Measurements from ENCODE around the gene GJB1. TPM values are rescaled to one million over a fixed set of nuclear protein-coding genes. Genes with fewer than 3 reads are reported as not detected.

The GJB1 gene
- total and polyA plus RNA-seq, 2 of the 4 experiments (the other 2 are of a cell fraction) = not detected

GRCh38 chrX:71175531-71175930 lies 47.5 kb upstream of the GJB1 start:
- H3K9me3 ChIP-seq (ENCODE audit: control insufficient read depth, insufficient read depth, low read length) = no peaks in the 10 kb centered on the region
- H3K4me1 ChIP-seq (ENCODE audit: control insufficient read depth, insufficient read depth, low read length) = no peaks in the 10 kb centered on the region
- H2BK5ac ChIP-seq (ENCODE audit: low read depth, low read length, poor library complexity, severe bottlenecking) = no peak overlapping the region
- no TSS peak for BruUV-seq (replicated peaks)
- no peak for DNase-seq
- whole genome bisulfite sequencing, 2 experiments (ENCODE audit: extremely low coverage in 2 of 2, insufficient read length in 1 of 2) = no CpG with 5 or more reads among the region's 5 CpGs
- no peak overlapping the region for H2BK120ac ChIP-seq (ENCODE audit: low read depth, low read length)
- no peaks in the 10 kb centered on the region for H3K79me1 ChIP-seq (ENCODE audit: low read depth in 1 of 2, low read length in 2 of 2)
- no peak overlapping the region for H2BK15ac ChIP-seq (ENCODE audit: low read depth, low read length)
- no peak overlapping the region for H2AFZ ChIP-seq (replicated peaks; ENCODE audit: low read length, poor library complexity)
- no peak overlapping the region for H4K91ac ChIP-seq (ENCODE audit: insufficient read depth, low read depth, low read length)
- dilution Hi-C loops (cut with HindIII; ENCODE audit: low sequenced_read_pairs, unreplicated experiment) (no loop called here), in situ Hi-C loops (cut with MboI; ENCODE audit: low sequenced_read_pairs) (loop anchor here (5.0 kb wide), 1 partner anchor 408 kb away; no protein-coding TSS in a partner anchor), intact Hi-C loops (cut with micrococcal nuclease) (no loop called here)
- no peak overlapping the region for H2AK9ac ChIP-seq (replicated peaks; ENCODE audit: low read depth, low read length, poor library complexity)
- no peak overlapping the region for H3K4me3 ChIP-seq (ENCODE audit: insufficient read depth, low read depth, low read length)
- no peaks in the 10 kb centered on the region for H3K36me3 ChIP-seq (ENCODE audit: control insufficient read depth, insufficient read depth, low read length)
- H3K27me3 ChIP-seq (ENCODE audit: control insufficient read depth, insufficient read depth, low read length) = peaks cover 6% of the 10 kb centered on the region
- no peak for ATAC-seq (ENCODE audit: low read depth)
- H3K23ac ChIP-seq (ENCODE audit: low read depth, low read length) = no peak overlapping the region
- H2AK5ac ChIP-seq (ENCODE audit: low read depth, low read length) = no peak overlapping the region
- no peak overlapping the region for H4K8ac ChIP-seq (ENCODE audit: low read depth in 2 of 2, low read length in 2 of 2)
- no peak overlapping the region for H3K4ac ChIP-seq (ENCODE audit: low read depth, low read length)
- no peak overlapping the region for H3K18ac ChIP-seq (ENCODE audit: low read depth, low read length)
- TF ChIP-seq MXI1 (IDR thresholded peaks at IDR 0.05; ENCODE audit: borderline replicate concordance, low read depth, low read length) = no peak
- TF ChIP-seq RAD21 (IDR thresholded peaks at IDR 0.05; ENCODE audit: low read length) = no peak
- no peak for TF ChIP-seq NFE2L2 (IDR thresholded peaks at IDR 0.05; ENCODE audit: low read depth, low read length)
- no peak for TF ChIP-seq RFX5 (IDR thresholded peaks at IDR 0.05; ENCODE audit: low read depth, low read length)
- TF ChIP-seq ELK1 (IDR thresholded peaks at IDR 0.05; ENCODE audit: borderline replicate concordance, low read depth, low read length) = no peak
- no peak for TF ChIP-seq FOS (IDR thresholded peaks at IDR 0.05; ENCODE audit: low read depth, low read length)
- no peak for TF ChIP-seq RCOR1 (IDR thresholded peaks at IDR 0.05; ENCODE audit: insufficient replicate concordance, low read length)
- TF ChIP-seq POLR2A (IDR thresholded peaks at IDR 0.05; ENCODE audit: low read depth, low read length) = no peak
- TF ChIP-seq CEBPB (IDR thresholded peaks at IDR 0.05; ENCODE audit: low read depth, low read length) = no peak
- TF ChIP-seq MAFK (IDR thresholded peaks at IDR 0.05; ENCODE audit: low read depth, low read length) = no peak
- no peaks in the 10 kb centered on the region for H3K9me1 ChIP-seq (ENCODE audit: insufficient read depth, low read length)
- H3K27ac ChIP-seq (ENCODE audit: insufficient read depth, low read length) = no peak overlapping the region
- ChIA-PET POLR2A (ENCODE audit: unreplicated experiment) (no interaction called here), CTCF (no interaction called here)
- no peak overlapping the region for H3K9ac ChIP-seq (ENCODE audit: low read depth, low read length)
- no peak overlapping the region for H3K4me2 ChIP-seq (ENCODE audit: low read depth, low read length)
- H3K14ac ChIP-seq (replicated peaks; ENCODE audit: low read depth, low read length) = no peak overlapping the region
- H3K56ac ChIP-seq (ENCODE audit: extremely low read depth, insufficient read depth, low read length) = no peak overlapping the region
- H4K20me1 ChIP-seq (ENCODE audit: insufficient read depth, low read length) = no peaks in the 10 kb centered on the region
- no peak overlapping the region for H4K5ac ChIP-seq (ENCODE audit: low read depth, low read length)
- H2BK20ac ChIP-seq (ENCODE audit: low read depth, low read length) = no peak overlapping the region

All from IMR-90 (cell line).